Measurements from ENCODE around the gene TBX1. TPM values are rescaled to one million over a fixed set of nuclear protein-coding genes. Genes with fewer than 3 reads are reported as not detected.
"Not testable (repeated sequence)": the region's sequence is repeated elsewhere in the genome, so short reads cannot be mapped to it uniquely, and the experiment has no call there.

Gene TBX1
- total RNA-seq, 1 experiment from 2014 or later: not detected

DNA sequence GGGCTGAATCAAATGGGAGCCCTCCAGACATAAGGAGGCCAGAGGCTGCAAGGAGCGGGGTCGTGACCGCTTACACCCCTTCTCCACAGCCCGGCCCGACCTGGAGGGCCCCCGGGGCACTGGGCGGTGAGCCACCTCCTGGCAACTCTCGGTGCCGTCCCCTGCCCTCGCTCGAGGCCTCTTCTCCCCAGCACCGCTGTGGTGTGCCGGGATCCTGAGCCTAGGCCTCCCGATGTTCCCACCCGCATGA lies 37.7 kb upstream of the TBX1 start:
- intact Hi-C loops (cut with micrococcal nuclease; ENCODE audit: unreplicated experiment): no loop called here
- CTCF ChIA-PET: no interaction called here
- H3K4me1 Mint-ChIP-seq (ENCODE audit: low read depth, unreplicated experiment): peaks cover 9% of the 10 kb centered on the region

DNA sequence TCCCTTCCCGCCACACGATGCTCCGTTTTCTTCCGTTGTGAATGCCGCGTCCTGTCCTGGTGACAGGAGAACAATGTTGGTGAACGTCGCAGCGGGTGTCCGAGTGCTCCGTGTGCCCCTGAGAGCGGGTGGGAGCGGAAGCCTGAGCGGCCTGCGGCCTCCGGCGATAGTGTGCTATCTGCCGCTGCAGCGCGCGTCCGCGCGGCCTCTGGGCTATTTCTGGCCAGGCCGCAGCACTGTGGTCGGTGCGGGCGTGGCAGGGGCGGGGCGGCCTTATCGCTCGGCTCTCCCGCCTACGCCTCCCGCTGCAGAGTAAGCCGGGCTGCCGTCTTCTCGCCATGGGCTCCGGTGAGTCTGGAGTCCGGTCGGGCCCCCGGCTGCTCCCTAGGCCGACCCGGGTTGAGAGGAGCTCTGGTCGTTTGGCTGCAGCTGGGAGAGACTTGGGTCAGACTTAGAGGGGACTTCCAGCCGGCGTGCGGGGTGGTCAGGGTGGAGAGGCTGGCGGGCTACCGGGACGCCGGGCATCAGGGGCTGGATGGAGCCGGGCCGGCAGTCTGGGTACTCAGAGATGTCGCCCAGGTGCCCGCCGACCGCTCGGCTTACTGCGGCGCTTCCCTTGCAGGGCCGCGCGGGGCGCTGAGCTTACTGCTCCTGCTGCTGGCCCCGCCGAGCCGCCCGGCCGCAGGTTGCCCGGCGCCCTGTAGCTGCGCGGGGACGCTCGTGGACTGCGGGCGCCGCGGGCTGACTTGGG lies 37.2 kb upstream of the TBX1 start, which contains the start of gene GP1BB:
Gene GP1BB, plus strand, starts transcription at position 308 of the 751 bp plus-strand sequence. Its CDS starts 31 bp downstream, at position 339.
- Mint-ChIP-seq H3K4me3 (ENCODE audit: low read depth, unreplicated experiment) (peak within 1 kb of the TSS; percentile 69), H3K9me3 (ENCODE audit: low read depth, unreplicated experiment) (no peaks in the 10 kb centered on the region), H3K27me3 (ENCODE audit: unreplicated experiment) (peaks cover 95% of the 10 kb centered on the region), H3K27ac (ENCODE audit: unreplicated experiment) (peak within 1 kb of the TSS; percentile 10), H3K4me1 (ENCODE audit: low read depth, unreplicated experiment) (peaks cover 9% of the 10 kb centered on the region), H3K36me3 (ENCODE audit: insufficient read depth, unreplicated experiment) (peaks cover 24% of the 10 kb centered on the region)
- CTCF ChIA-PET: interaction anchor here (0.7 to 1.4 kb wide), 4 partner anchors 18 to 189 kb away, joined by 3 to 7 read pairs (median 3); no protein-coding TSS in a partner anchor
- peak; percentile 60 for DNase-seq
- intact Hi-C loops (cut with micrococcal nuclease; ENCODE audit: unreplicated experiment): no loop called here
- BruUV-seq (replicated peaks): no TSS peak
- TF ChIP-seq, protein P1, sequence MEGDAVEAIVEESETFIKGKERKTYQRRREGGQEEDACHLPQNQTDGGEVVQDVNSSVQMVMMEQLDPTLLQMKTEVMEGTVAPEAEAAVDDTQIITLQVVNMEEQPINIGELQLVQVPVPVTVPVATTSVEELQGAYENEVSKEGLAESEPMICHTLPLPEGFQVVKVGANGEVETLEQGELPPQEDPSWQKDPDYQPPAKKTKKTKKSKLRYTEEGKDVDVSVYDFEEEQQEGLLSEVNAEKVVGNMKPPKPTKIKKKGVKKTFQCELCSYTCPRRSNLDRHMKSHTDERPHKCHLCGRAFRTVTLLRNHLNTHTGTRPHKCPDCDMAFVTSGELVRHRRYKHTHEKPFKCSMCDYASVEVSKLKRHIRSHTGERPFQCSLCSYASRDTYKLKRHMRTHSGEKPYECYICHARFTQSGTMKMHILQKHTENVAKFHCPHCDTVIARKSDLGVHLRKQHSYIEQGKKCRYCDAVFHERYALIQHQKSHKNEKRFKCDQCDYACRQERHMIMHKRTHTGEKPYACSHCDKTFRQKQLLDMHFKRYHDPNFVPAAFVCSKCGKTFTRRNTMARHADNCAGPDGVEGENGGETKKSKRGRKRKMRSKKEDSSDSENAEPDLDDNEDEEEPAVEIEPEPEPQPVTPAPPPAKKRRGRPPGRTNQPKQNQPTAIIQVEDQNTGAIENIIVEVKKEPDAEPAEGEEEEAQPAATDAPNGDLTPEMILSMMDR (IDR thresholded peaks at IDR 0.05; ENCODE audit: unreplicated experiment): peak; percentile 23

More for the DNA sequence above, 37.7 kb upstream of the TBX1 start:
- no TSS peak for BruUV-seq (replicated peaks)
- Mint-ChIP-seq H3K4me3 (ENCODE audit: low read depth, unreplicated experiment) (peak overlapping the region; percentile 69), H3K27ac (ENCODE audit: unreplicated experiment) (peak overlapping the region; percentile 10), H3K9me3 (ENCODE audit: low read depth, unreplicated experiment) (no peaks in the 10 kb centered on the region), H3K36me3 (ENCODE audit: insufficient read depth, unreplicated experiment) (peaks cover 24% of the 10 kb centered on the region), H3K27me3 (ENCODE audit: unreplicated experiment) (peaks cover 90% of the 10 kb centered on the region)
- no peak for DNase-seq
- TF ChIP-seq, protein P1 (IDR thresholded peaks at IDR 0.05; ENCODE audit: unreplicated experiment): no peak

DNA sequence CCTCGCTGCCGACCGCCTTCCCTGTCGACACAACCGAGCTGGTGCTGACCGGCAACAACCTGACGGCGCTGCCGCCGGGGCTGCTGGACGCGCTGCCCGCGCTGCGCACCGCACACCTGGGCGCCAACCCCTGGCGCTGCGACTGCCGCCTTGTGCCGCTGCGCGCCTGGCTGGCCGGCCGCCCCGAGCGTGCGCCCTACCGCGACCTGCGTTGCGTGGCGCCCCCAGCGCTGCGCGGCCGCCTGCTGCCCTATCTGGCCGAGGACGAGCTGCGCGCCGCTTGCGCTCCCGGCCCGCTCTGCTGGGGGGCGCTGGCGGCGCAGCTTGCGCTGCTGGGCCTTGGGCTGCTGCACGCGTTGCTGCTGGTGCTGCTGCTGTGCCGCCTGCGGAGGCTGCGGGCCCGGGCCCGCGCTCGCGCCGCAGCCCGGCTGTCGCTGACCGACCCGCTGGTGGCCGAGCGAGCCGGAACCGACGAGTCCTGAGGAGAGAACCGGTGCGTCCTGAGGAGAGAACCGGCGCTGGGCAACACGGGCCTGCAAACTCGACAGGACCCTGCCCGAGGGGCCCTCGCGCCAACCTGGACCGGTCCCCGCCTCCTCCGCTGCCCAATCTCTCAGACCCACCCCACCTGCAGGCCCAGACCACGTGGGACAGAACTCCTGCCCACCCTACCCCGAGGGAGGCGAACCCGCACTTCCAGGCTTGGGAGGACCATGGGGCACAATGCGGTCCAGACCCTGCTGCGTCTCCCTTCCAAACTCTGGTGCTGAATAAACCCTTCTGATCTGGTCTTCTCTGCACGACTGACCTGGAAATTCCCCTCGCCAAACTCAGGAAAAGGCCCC lies 36.4 kb upstream of the TBX1 start:
- Mint-ChIP-seq H3K4me1 (ENCODE audit: low read depth, unreplicated experiment) (peaks cover 9% of the 10 kb centered on the region), H3K4me3 (ENCODE audit: low read depth, unreplicated experiment) (peak overlapping the region; percentile 69), H3K27ac (ENCODE audit: unreplicated experiment) (no peak overlapping the region), H3K27me3 (ENCODE audit: unreplicated experiment) (peaks cover 98% of the 10 kb centered on the region), H3K9me3 (ENCODE audit: low read depth, unreplicated experiment) (no peaks in the 10 kb centered on the region), H3K36me3 (ENCODE audit: insufficient read depth, unreplicated experiment) (peaks cover 24% of the 10 kb centered on the region)
- no TSS peak for BruUV-seq (replicated peaks)
- peak; percentile 56 for DNase-seq
- intact Hi-C loops (cut with micrococcal nuclease; ENCODE audit: unreplicated experiment): no loop called here
- CTCF ChIA-PET: interaction anchor here (0.5 to 1.4 kb wide), 5 partner anchors 17 to 188 kb away, joined by 3 to 7 read pairs (median 3); no protein-coding TSS in a partner anchor
- TF ChIP-seq, protein P1 (IDR thresholded peaks at IDR 0.05; ENCODE audit: unreplicated experiment): peak; percentile 9

DNA sequence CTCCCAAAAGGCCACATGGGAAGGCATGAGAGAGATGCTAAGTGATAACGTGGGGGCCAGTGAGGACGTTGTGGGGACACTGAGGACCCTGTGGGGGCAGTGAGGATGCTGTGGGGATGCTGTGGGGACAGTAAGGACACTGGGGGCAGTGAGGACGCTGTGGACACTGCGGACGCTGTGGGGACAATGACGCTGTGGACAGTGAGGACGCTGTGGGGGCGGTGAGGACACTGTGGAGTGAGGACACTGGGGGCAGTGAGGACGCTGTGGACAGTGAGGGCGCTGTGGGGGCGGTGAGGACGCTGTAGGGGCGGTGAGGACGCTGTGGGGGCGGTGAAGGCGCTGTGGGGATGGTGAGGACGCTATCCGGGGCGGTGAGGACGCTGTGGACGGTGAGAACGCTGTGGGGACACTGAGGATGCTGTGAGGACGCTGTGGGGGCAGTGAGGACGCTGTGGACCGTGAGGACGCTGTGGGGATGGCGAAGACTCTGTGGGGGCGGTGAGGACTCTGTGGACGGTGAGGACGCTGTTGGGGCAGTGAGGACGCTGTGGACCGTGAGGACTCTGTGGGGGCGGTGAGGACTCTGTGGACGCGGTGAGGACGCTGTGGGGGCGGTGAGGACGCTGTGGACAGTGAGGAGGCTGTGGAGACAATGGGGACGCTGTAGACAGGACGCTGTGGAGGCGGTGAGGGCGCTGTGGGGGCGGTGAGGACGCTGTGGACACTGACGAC lies 35.5 kb upstream of the TBX1 start:
- Mint-ChIP-seq H3K4me1 (ENCODE audit: low read depth, unreplicated experiment) (peaks cover 9% of the 10 kb centered on the region), H3K4me3 (ENCODE audit: low read depth, unreplicated experiment) (peak overlapping the region; percentile 69), H3K36me3 (ENCODE audit: insufficient read depth, unreplicated experiment) (peaks cover 24% of the 10 kb centered on the region), H3K27me3 (ENCODE audit: unreplicated experiment) (peaks cover 98% of the 10 kb centered on the region), H3K27ac (ENCODE audit: unreplicated experiment) (no peak overlapping the region), H3K9me3 (ENCODE audit: low read depth, unreplicated experiment) (no peaks in the 10 kb centered on the region)
- intact Hi-C loops (cut with micrococcal nuclease; ENCODE audit: unreplicated experiment): no loop called here
- TF ChIP-seq, protein P1 (IDR thresholded peaks at IDR 0.05; ENCODE audit: unreplicated experiment): no peak
- DNase-seq: no peak
- BruUV-seq (replicated peaks): no TSS peak
- CTCF ChIA-PET: interaction anchor here (0.7 kb wide), 1 partner anchor 40 kb away, joined by 6 read pairs; no protein-coding TSS in a partner anchor

DNA sequence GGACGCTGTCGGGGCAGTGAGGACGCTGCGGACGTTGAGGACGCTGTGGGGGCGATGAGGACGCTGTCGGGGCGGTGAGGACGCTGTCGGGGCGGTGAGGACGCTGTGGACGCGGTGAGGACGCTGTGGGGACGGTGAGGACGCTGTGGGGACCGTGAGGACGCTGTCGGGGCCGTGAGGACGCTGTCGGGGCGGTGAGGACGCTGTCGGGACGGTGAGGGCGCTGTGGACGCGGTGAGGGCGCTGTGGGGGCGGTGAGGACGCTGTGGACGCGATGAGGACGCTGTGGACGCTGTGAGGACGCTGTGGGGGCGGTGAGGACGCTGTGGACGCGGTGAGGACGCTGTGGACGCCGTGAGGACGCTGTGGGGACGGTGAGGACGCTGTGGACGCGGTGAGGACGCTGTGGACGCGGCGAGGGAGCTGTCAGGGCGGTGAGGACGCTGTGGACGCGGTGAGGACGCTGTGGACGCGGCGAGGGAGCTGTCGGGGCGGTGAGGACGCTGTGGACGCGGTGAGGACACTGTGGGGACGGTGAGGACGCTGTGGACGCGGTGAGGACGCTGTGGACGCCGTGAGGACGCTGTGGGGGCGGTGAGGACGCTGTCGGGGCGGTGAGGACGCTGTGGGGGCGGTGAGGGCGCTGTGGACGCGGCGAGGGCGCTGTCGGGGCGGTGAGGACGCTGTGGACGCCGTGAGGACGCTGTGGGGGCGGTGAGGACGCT lies 34.4 kb upstream of the TBX1 start:
- H3K36me3 Mint-ChIP-seq (ENCODE audit: insufficient read depth, unreplicated experiment): peaks cover 24% of the 10 kb centered on the region
- H3K4me1 Mint-ChIP-seq (ENCODE audit: low read depth, unreplicated experiment); BruUV-seq (replicated peaks); H3K9me3 Mint-ChIP-seq (ENCODE audit: low read depth, unreplicated experiment); DNase-seq; intact Hi-C loops (cut with micrococcal nuclease; ENCODE audit: unreplicated experiment); H3K4me3 Mint-ChIP-seq (ENCODE audit: low read depth, unreplicated experiment); H3K27ac Mint-ChIP-seq (ENCODE audit: unreplicated experiment): not testable (repeated sequence)
- peaks cover 95% of the 10 kb centered on the region for H3K27me3 Mint-ChIP-seq (ENCODE audit: unreplicated experiment)
- CTCF ChIA-PET: interaction anchor here (0.7 kb wide), 2 partner anchors 19 to 38 kb away, joined by 6 to 8 read pairs; no protein-coding TSS in a partner anchor

Data from Calu3 (cell line).